ENCODE results near the gene HSPB6.
A peak's percentile ranks its signal among the peaks of the same experiment; 100 is the strongest.
"Not testable (repeated sequence)": the region's sequence is repeated elsewhere in the genome, so short reads cannot be mapped to it uniquely, and the experiment has no call there.

The HSPB6 gene

GRCh38 chr19:35774274-35775045 lies 17.6 kb upstream of the HSPB6 start:
- WGBS, 2 donors (ENCODE audit: extremely low coverage in 2 of 2, insufficient read length in 2 of 2, insufficient replicate concordance in 1 of 2), result no CpG with 5 or more reads among the region's 16 CpGs

GRCh38 chr19:35773020-35773806 lies 16.4 kb upstream of the HSPB6 start:
- Histone ChIP-seq H3K18ac (ENCODE audit: low read length) (no peak overlapping the region), H3K14ac (ENCODE audit: low read length) (no peak overlapping the region), H3K27ac (replicated peaks; ENCODE audit: low read length) (no peak overlapping the region), H3K4ac (ENCODE audit: low read length) (no peak overlapping the region), H3K9ac (ENCODE audit: low read depth, low read length, poor library complexity) (no peak overlapping the region), H3K79me1 (ENCODE audit: low read depth, low read length) (peaks cover 2% of the 10 kb centered on the region), H3K27me3 (ENCODE audit: control insufficient read depth in 3 of 3, insufficient read depth in 3 of 3, low read depth in 1 of 3, low read length in 3 of 3) (no peaks in the 10 kb centered on the region), H2BK120ac (ENCODE audit: low read depth, low read length) (no peak overlapping the region), H3K36me3 (replicated peaks in 1 of 2; ENCODE audit: control insufficient read depth in 2 of 2, insufficient read depth in 2 of 2, low read length in 2 of 2) (peaks cover 10 to 24% of the 10 kb centered on the region in 2 donors), H2BK5ac (ENCODE audit: low read length) (no peak overlapping the region), H2BK15ac (ENCODE audit: low read length) (no peak overlapping the region), H2AFZ (ENCODE audit: low read length) (no peak overlapping the region), H2BK12ac (ENCODE audit: low read length) (no peak overlapping the region), H3K4me2 (ENCODE audit: insufficient read depth, low read length, poor library complexity, severe bottlenecking) (no peak overlapping the region), H4K91ac (ENCODE audit: low read depth, low read length, poor library complexity) (no peak overlapping the region), H3K9me3 (replicated peaks in 1 of 2; ENCODE audit: control insufficient read depth in 2 of 2, insufficient read depth in 1 of 2, low read depth in 1 of 2, low read length in 2 of 2) (no peaks in the 10 kb centered on the region), H3K4me3 (ENCODE audit: low read length in 2 of 2) (no peak overlapping the region), H2AK5ac (ENCODE audit: low read depth, low read length) (no peak overlapping the region), H3K4me1 (ENCODE audit: control insufficient read depth in 2 of 2, insufficient read depth in 1 of 2, low read depth in 1 of 2, low read length in 2 of 2) (peaks cover 19 to 21% of the 10 kb centered on the region in 2 donors), H4K8ac (ENCODE audit: low read depth, low read length) (no peak overlapping the region), H3K23ac (ENCODE audit: low read depth, low read length, poor library complexity) (no peak overlapping the region)
- WGBS, 2 donors (ENCODE audit: extremely low coverage in 2 of 2, insufficient read length in 2 of 2, insufficient replicate concordance in 1 of 2), result no CpG with 5 or more reads among the region's 9 CpGs
- DNase-seq (ENCODE audit: low spot score), result no peak

More at GRCh38 chr19:35774274-35775045, 17.6 kb upstream of the HSPB6 start:
- Histone ChIP-seq H3K23ac (ENCODE audit: low read depth, low read length, poor library complexity) (no peak overlapping the region), H3K9me3 (replicated peaks in 1 of 2; ENCODE audit: control insufficient read depth in 2 of 2, insufficient read depth in 1 of 2, low read depth in 1 of 2, low read length in 2 of 2) (no peaks in the 10 kb centered on the region), H3K14ac (ENCODE audit: low read length) (no peak overlapping the region), H4K8ac (ENCODE audit: low read depth, low read length) (no peak overlapping the region), H3K4ac (ENCODE audit: low read length) (no peak overlapping the region), H4K91ac (ENCODE audit: low read depth, low read length, poor library complexity) (no peak overlapping the region), H3K4me1 (ENCODE audit: control insufficient read depth in 2 of 2, insufficient read depth in 1 of 2, low read depth in 1 of 2, low read length in 2 of 2) (peaks cover 19 to 20% of the 10 kb centered on the region in 2 donors), H3K18ac (ENCODE audit: low read length) (peak overlapping the region; percentile 42), H2BK12ac (ENCODE audit: low read length) (no peak overlapping the region), H3K4me3 (ENCODE audit: low read length in 2 of 2) (peak overlapping the region in 1 of 2 donors; percentile 66), H3K4me2 (ENCODE audit: insufficient read depth, low read length, poor library complexity, severe bottlenecking) (no peak overlapping the region), H2BK120ac (ENCODE audit: low read depth, low read length) (no peak overlapping the region), H3K27me3 (ENCODE audit: control insufficient read depth in 3 of 3, insufficient read depth in 3 of 3, low read depth in 1 of 3, low read length in 3 of 3) (no peaks in the 10 kb centered on the region), H3K36me3 (replicated peaks in 1 of 2; ENCODE audit: control insufficient read depth in 2 of 2, insufficient read depth in 2 of 2, low read length in 2 of 2) (peaks cover 10 to 27% of the 10 kb centered on the region in 2 donors), H2AFZ (ENCODE audit: low read length) (peak overlapping the region; percentile 89), H2BK5ac (ENCODE audit: low read length) (no peak overlapping the region), H2AK5ac (ENCODE audit: low read depth, low read length) (no peak overlapping the region), H3K79me1 (ENCODE audit: low read depth, low read length) (peaks cover 2% of the 10 kb centered on the region), H3K27ac (replicated peaks; ENCODE audit: low read length) (no peak overlapping the region), H3K9ac (ENCODE audit: low read depth, low read length, poor library complexity) (no peak overlapping the region), H2BK15ac (ENCODE audit: low read length) (no peak overlapping the region)
- no peak for DNase-seq (ENCODE audit: low spot score)

GRCh38 chr19:35772362-35772761 lies 15.5 kb upstream of the HSPB6 start:
- H4K8ac ChIP-seq (ENCODE audit: low read depth, low read length), result peak overlapping the region; percentile 17
- not testable (repeated sequence) for H3K79me1 ChIP-seq (ENCODE audit: low read depth, low read length); H3K23ac ChIP-seq (ENCODE audit: low read depth, low read length, poor library complexity); H3K27ac ChIP-seq (replicated peaks; ENCODE audit: low read length); H3K14ac ChIP-seq (ENCODE audit: low read length); H4K91ac ChIP-seq (ENCODE audit: low read depth, low read length, poor library complexity); H2BK120ac ChIP-seq (ENCODE audit: low read depth, low read length); DNase-seq (ENCODE audit: low spot score); H2BK15ac ChIP-seq (ENCODE audit: low read length); H3K4ac ChIP-seq (ENCODE audit: low read length); H3K18ac ChIP-seq (ENCODE audit: low read length); H2BK5ac ChIP-seq (ENCODE audit: low read length); H3K27me3 ChIP-seq (ENCODE audit: control insufficient read depth in 3 of 3, insufficient read depth in 3 of 3, low read depth in 1 of 3, low read length in 3 of 3); H3K9me3 ChIP-seq (replicated peaks in 1 of 2; ENCODE audit: control insufficient read depth in 2 of 2, insufficient read depth in 1 of 2, low read depth in 1 of 2, low read length in 2 of 2); H3K4me2 ChIP-seq (ENCODE audit: insufficient read depth, low read length, poor library complexity, severe bottlenecking); H2BK12ac ChIP-seq (ENCODE audit: low read length); H3K4me3 ChIP-seq (ENCODE audit: low read length in 2 of 2); H2AFZ ChIP-seq (ENCODE audit: low read length); H2AK5ac ChIP-seq (ENCODE audit: low read depth, low read length); H3K9ac ChIP-seq (ENCODE audit: low read depth, low read length, poor library complexity)
- H3K4me1 ChIP-seq (ENCODE audit: control insufficient read depth in 2 of 2, insufficient read depth in 1 of 2, low read depth in 1 of 2, low read length in 2 of 2), result peaks cover 19 to 21% of the 10 kb centered on the region in 2 donors
- H3K36me3 ChIP-seq (replicated peaks in 1 of 2; ENCODE audit: control insufficient read depth in 2 of 2, insufficient read depth in 2 of 2, low read length in 2 of 2), result peaks cover 7 to 23% of the 10 kb centered on the region in 2 donors
- WGBS, 2 donors (ENCODE audit: extremely low coverage in 2 of 2, insufficient read length in 2 of 2, insufficient replicate concordance in 1 of 2), result no CpG with 5 or more reads among the region's 5 CpGs

- no peak overlapping the region for H3K27ac ChIP-seq (replicated peaks; ENCODE audit: low read length)
- H3K4me2 ChIP-seq (ENCODE audit: insufficient read depth, low read length, poor library complexity, severe bottlenecking), result no peak overlapping the region
- H3K27me3 ChIP-seq (ENCODE audit: control insufficient read depth in 3 of 3, insufficient read depth in 3 of 3, low read depth in 1 of 3, low read length in 3 of 3), result no peaks in the 10 kb centered on the region
- no peak overlapping the region for H3K18ac ChIP-seq (ENCODE audit: low read length)
- H2AFZ ChIP-seq (ENCODE audit: low read length), result no peak overlapping the region
- no peak overlapping the region for H3K23ac ChIP-seq (ENCODE audit: low read depth, low read length, poor library complexity)
- peak overlapping the region; percentile 81 for H3K9ac ChIP-seq (ENCODE audit: low read depth, low read length, poor library complexity)
- H3K14ac ChIP-seq (ENCODE audit: low read length), result no peak overlapping the region
- no peak overlapping the region for H3K4ac ChIP-seq (ENCODE audit: low read length)
- peaks cover 0 to 5% of the 10 kb centered on the region in 2 donors for H3K4me1 ChIP-seq (ENCODE audit: control insufficient read depth in 2 of 2, insufficient read depth in 1 of 2, low read depth in 1 of 2, low read length in 2 of 2)
- H2AK5ac ChIP-seq (ENCODE audit: low read depth, low read length), result no peak overlapping the region
- no CpG with 5 or more reads among the region's 15 CpGs for WGBS, 2 donors (ENCODE audit: extremely low coverage in 2 of 2, insufficient read length in 2 of 2, insufficient replicate concordance in 1 of 2)
- no peak overlapping the region for H3K4me3 ChIP-seq (ENCODE audit: low read length in 2 of 2)
- no peak overlapping the region for H4K8ac ChIP-seq (ENCODE audit: low read depth, low read length)
- no peak for DNase-seq (ENCODE audit: low spot score)
- H3K36me3 ChIP-seq (replicated peaks in 1 of 2; ENCODE audit: control insufficient read depth in 2 of 2, insufficient read depth in 2 of 2, low read length in 2 of 2), result peaks cover 21 to 52% of the 10 kb centered on the region in 2 donors
- H2BK12ac ChIP-seq (ENCODE audit: low read length), result no peak overlapping the region
- H3K79me1 ChIP-seq (ENCODE audit: low read depth, low read length), result peaks cover 3% of the 10 kb centered on the region
- no peak overlapping the region for H2BK120ac ChIP-seq (ENCODE audit: low read depth, low read length)
- no peak overlapping the region for H2BK15ac ChIP-seq (ENCODE audit: low read length)
- no peaks in the 10 kb centered on the region for H3K9me3 ChIP-seq (replicated peaks in 1 of 2; ENCODE audit: control insufficient read depth in 2 of 2, insufficient read depth in 1 of 2, low read depth in 1 of 2, low read length in 2 of 2)
- no peak overlapping the region for H4K91ac ChIP-seq (ENCODE audit: low read depth, low read length, poor library complexity)
- peak overlapping the region; percentile 60 for H2BK5ac ChIP-seq (ENCODE audit: low read length)
These were observed 11.2 kb upstream of the HSPB6 start for GRCh38 chr19:35768082-35768421.

All from neuronal stem cell (in vitro differentiated cells).